ENCODE results near the gene COP1. TPM values are rescaled to one million over a fixed set of nuclear protein-coding genes. Genes with fewer than 3 reads are reported as not detected.
"Not testable (repeated sequence)": the region's sequence is repeated elsewhere in the genome, so short reads cannot be mapped to it uniquely, and the experiment has no call there.

The COP1 gene
- total RNA-seq, 3 donors from 2014 or later, result 65.9 to 74.1 (median 68.1) TPM

DNA sequence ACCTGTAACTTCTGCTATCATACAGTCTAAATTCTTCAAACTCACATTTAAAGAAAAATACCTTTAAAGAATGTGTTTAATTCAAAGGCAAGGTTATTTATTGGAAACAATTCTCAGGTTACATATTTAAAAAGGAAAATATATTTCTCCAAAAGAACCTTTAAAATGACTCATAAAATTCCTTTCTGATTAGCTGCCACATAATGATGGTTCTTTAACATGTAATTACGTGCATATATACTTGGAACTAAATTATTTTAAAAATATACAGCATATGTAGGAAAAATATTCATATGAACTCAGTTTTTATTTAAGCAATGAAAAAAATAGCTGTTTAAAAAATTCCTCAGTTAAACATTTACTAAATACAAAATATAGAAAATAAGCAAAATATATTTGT, 173.6 kb downstream of the COP1 start:
- intact Hi-C loops (cut with DNase I; ENCODE audit: low total_unique reads), result no loop called here
- Histone ChIP-seq H3K9me3 (no peaks in the 10 kb centered on the region), H3K27me3 (no peaks in the 10 kb centered on the region), H3K36me3 (no peaks in the 10 kb centered on the region), H3K27ac (no peak overlapping the region), H3K4me1 (no peaks in the 10 kb centered on the region), H3K4me3 (no peak overlapping the region)
- TF ChIP-seq POLR2AphosphoS5 (IDR thresholded peaks at IDR 0.05) (no peak), POLR2A (IDR thresholded peaks at IDR 0.05) (no peak)
- TF ChIP-seq, protein P1, sequence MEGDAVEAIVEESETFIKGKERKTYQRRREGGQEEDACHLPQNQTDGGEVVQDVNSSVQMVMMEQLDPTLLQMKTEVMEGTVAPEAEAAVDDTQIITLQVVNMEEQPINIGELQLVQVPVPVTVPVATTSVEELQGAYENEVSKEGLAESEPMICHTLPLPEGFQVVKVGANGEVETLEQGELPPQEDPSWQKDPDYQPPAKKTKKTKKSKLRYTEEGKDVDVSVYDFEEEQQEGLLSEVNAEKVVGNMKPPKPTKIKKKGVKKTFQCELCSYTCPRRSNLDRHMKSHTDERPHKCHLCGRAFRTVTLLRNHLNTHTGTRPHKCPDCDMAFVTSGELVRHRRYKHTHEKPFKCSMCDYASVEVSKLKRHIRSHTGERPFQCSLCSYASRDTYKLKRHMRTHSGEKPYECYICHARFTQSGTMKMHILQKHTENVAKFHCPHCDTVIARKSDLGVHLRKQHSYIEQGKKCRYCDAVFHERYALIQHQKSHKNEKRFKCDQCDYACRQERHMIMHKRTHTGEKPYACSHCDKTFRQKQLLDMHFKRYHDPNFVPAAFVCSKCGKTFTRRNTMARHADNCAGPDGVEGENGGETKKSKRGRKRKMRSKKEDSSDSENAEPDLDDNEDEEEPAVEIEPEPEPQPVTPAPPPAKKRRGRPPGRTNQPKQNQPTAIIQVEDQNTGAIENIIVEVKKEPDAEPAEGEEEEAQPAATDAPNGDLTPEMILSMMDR (IDR thresholded peaks at IDR 0.05), result no peak
- no peak for DNase-seq (ENCODE audit: low spot score in 2 of 2)

DNA sequence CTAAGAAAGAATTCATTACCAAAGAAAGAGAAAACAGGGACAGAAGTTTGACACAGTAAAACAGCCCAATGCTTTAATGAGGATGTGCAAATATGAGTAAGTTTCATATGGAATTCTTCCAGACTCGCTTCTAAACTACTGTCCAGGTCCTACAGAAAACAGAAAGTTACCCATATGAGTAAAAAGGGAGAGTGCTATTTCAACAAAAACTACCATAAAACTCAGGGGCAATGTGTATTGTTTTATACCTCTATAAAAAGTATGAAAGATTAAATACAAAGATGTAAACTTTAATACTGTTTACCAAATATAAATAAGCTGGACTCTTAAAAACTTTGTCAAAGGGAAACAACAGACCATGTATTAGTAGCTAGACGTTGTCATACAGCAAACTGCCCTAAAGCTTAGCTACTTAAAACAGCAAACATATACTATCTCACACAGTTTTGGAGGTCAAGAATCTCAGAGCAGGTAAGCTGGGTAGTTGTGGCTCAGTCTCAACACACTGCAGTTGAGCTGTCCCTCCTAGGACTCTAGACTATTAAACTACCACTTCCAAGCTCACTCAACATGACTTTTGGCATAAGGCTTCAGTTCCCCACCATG, 174.9 kb downstream of the COP1 start:
- H3K4me1 ChIP-seq, result no peaks in the 10 kb centered on the region
- TF ChIP-seq POLR2A (IDR thresholded peaks at IDR 0.05) (no peak), POLR2AphosphoS5 (IDR thresholded peaks at IDR 0.05) (no peak)
- TF ChIP-seq, protein P1 (IDR thresholded peaks at IDR 0.05), result no peak
- intact Hi-C loops (cut with DNase I; ENCODE audit: low total_unique reads), result no loop called here

DNA sequence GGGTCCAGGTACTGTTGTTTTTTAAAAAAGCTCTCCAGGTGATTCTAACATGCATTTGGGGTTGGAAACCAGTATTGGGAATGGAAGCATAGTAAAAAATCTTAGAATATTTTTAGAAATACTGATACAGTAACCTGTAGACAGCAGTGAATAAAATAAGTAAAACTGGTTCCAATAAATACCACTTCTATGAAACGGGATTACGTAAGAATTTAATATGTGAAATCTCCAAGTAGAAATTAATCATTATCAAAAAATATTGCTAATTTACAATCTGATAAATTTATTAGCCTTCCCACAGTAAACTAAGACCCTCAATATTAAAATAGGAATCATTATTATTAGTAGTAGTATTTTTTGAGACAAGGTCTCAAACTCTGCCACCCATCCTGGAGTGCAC, 177.5 kb downstream of the COP1 start:
- no peaks in the 10 kb centered on the region for H3K27me3 ChIP-seq
- no peak overlapping the region for H3K4me3 ChIP-seq
- intact Hi-C loops (cut with DNase I; ENCODE audit: low total_unique reads), result no loop called here
- H3K36me3 ChIP-seq, result no peaks in the 10 kb centered on the region
- no peak overlapping the region for H3K27ac ChIP-seq
- H3K4me1 ChIP-seq, result no peaks in the 10 kb centered on the region
- no peaks in the 10 kb centered on the region for H3K9me3 ChIP-seq
- DNase-seq (ENCODE audit: low spot score in 2 of 2), result no peak
- TF ChIP-seq POLR2A (IDR thresholded peaks at IDR 0.05) (no peak), POLR2AphosphoS5 (IDR thresholded peaks at IDR 0.05) (no peak)
- TF ChIP-seq, protein P1 (IDR thresholded peaks at IDR 0.05), result no peak

More for the DNA sequence above, 174.9 kb downstream of the COP1 start:
- no peak for DNase-seq (ENCODE audit: low spot score in 2 of 2)
- Histone ChIP-seq H3K27me3 (no peaks in the 10 kb centered on the region), H3K9me3 (no peaks in the 10 kb centered on the region), H3K27ac (no peak overlapping the region), H3K4me3 (no peak overlapping the region), H3K36me3 (no peaks in the 10 kb centered on the region)

DNA sequence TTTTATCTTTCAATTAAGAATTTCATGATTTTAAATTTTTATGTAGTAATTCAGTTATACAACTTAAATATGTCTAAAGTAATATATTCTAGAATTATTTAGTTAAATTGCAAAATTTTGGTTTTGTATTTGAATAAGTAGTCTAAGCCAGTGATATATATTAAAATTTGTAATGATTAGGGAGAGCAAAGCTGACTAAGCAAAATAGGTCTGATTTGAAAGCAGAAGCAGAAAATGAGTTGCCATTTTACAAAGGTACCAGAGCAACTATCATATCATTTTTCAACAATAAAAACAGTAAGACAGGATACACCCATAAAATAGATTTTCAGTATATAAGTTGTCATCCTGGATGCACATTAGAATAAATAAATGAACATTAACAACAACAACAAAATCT, 177.9 kb downstream of the COP1 start:
- TF ChIP-seq POLR2A (IDR thresholded peaks at IDR 0.05) (no peak), POLR2AphosphoS5 (IDR thresholded peaks at IDR 0.05) (no peak)
- TF ChIP-seq, protein P1 (IDR thresholded peaks at IDR 0.05), result no peak

DNA sequence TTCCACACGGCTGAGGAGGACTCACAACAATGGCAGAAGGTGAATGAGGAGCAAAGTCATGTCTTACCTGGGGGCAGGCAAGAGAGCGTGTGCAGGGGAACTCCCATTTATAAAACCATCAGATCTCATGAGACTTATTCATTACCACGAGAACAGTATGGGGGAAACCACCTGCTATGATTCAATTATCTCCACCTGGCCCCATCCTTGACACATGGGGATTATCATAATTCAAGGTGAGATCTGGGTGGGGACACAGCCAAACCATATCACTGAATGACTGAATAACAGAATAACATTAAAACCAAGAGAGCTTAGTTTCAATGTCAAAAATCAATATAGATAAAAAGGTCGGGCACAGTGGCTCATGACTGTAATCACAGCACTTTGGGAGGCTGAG, 179.2 kb downstream of the COP1 start:
- H3K4me3 ChIP-seq; DNase-seq (ENCODE audit: low spot score in 2 of 2); intact Hi-C loops (cut with DNase I; ENCODE audit: low total_unique reads); H3K27me3 ChIP-seq; H3K9me3 ChIP-seq; H3K36me3 ChIP-seq; H3K27ac ChIP-seq; H3K4me1 ChIP-seq: not testable (repeated sequence)

More for the DNA sequence above, 177.9 kb downstream of the COP1 start:
- no peaks in the 10 kb centered on the region for H3K27me3 ChIP-seq
- DNase-seq (ENCODE audit: low spot score in 2 of 2), result no peak
- H3K27ac ChIP-seq, result no peak overlapping the region
- H3K36me3 ChIP-seq, result no peaks in the 10 kb centered on the region
- no peaks in the 10 kb centered on the region for H3K4me1 ChIP-seq
- no peak overlapping the region for H3K4me3 ChIP-seq
- intact Hi-C loops (cut with DNase I; ENCODE audit: low total_unique reads), result no loop called here
- no peaks in the 10 kb centered on the region for H3K9me3 ChIP-seq

DNA sequence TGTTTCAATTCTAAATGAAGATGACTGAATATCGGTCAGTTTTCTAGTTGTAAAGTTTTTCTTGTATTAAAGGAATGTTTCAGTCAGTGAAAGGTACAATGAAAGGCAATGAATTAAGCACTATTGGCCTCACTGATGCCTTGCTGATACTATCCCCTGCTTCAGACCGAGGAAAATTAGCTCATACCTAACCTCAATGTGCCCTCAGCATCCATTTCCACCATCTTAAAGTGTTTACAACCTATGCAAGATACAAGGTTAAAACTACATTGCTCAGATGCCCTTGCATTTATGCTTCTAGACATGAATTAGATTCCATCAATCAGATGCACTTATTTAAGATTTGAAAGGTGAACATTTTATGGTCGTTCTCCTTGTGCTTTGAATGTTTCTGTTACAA, 184.5 kb downstream of the COP1 start:
- TF ChIP-seq, protein P1 (IDR thresholded peaks at IDR 0.05), result no peak
- no peak overlapping the region for H3K27ac ChIP-seq
- H3K4me3 ChIP-seq, result no peak overlapping the region
- H3K4me1 ChIP-seq, result no peaks in the 10 kb centered on the region
- no peaks in the 10 kb centered on the region for H3K9me3 ChIP-seq
- DNase-seq (ENCODE audit: low spot score in 2 of 2), result no peak
- H3K27me3 ChIP-seq, result no peaks in the 10 kb centered on the region
- intact Hi-C loops (cut with DNase I; ENCODE audit: low total_unique reads), result no loop called here
- no peaks in the 10 kb centered on the region for H3K36me3 ChIP-seq

Data from breast epithelium (tissue), 4 donors.